Measurements from ENCODE around the gene DCAF12. TPM values are rescaled to one million over a fixed set of nuclear protein-coding genes. Genes with fewer than 3 reads are reported as not detected.

Gene DCAF12
- total RNA-seq, 1 donor from 2014 or later, result 54.0 TPM

Other genes starting within 250 kb of the DCAF12 start
- 51.6 and 54.0 TPM in 2 replicates for gene UBAP2, start 77.8 kb downstream of the DCAF12 start, total RNA-seq
- 30.9 and 31.2 TPM in 2 replicates for gene UBAP1, start 52.3 kb upstream of the DCAF12 start, total RNA-seq
- gene KIF24, start 202.6 kb upstream of the DCAF12 start, total RNA-seq, result 7.8 TPM in 2 replicates
- 26.6 and 27.6 TPM in 2 replicates for gene NUDT2, start 202.9 kb upstream of the DCAF12 start, total RNA-seq